ENCODE data around the gene ECT2L. TPM values are rescaled to one million over a fixed set of nuclear protein-coding genes. Genes with fewer than 3 reads are reported as not detected.

Gene ECT2L
- polyA plus RNA-seq, 3 donors: not detected

- no peak overlapping the region for H3K4me2 ChIP-seq (replicated peaks; ENCODE audit: extremely low read depth, low read length, poor library complexity, severe bottlenecking)
- no peak overlapping the region for H3K9ac ChIP-seq (ENCODE audit: insufficient read depth, low read length, poor library complexity, severe bottlenecking)
- Mint-ChIP-seq H3K4me3 (no peak overlapping the region), H3K4me1 (no peaks in the 10 kb centered on the region), H3K36me3 (no peaks in the 10 kb centered on the region), H3K9me3 (peaks cover 0 to 9% (median 5%) of the 10 kb centered on the region in 7 donors), H3K27me3 (ENCODE audit: low read depth in 3 of 3) (peaks cover 0 to 3% (median 2%) of the 10 kb centered on the region in 3 donors), H3K27ac (no peak overlapping the region)
- no peak overlapping the region for H3K27ac ChIP-seq (ENCODE audit: low read depth in 1 of 2, low read length in 2 of 2)
- TF ChIP-seq CTCF (IDR thresholded peaks at IDR 0.05): no peak
- no peaks in the 10 kb centered on the region for H3K79me2 ChIP-seq (ENCODE audit: insufficient read depth, low read length)
- no peak overlapping the region for H2AFZ ChIP-seq (ENCODE audit: insufficient read depth, low read depth, low read length, poor library complexity, severe bottlenecking)
- no peaks in the 10 kb centered on the region for H3K27me3 ChIP-seq (ENCODE audit: control insufficient read depth in 2 of 2, insufficient read depth in 2 of 2, low read length in 2 of 2)
- DNase-seq: no peak
- H3K9me3 ChIP-seq (replicated peaks in 1 of 2; ENCODE audit: control insufficient read depth in 1 of 2, insufficient read depth in 1 of 2, low read length in 2 of 2): no peaks in the 10 kb centered on the region
- intact Hi-C loops (cut with micrococcal nuclease): no loop called here
- H3K4me3 ChIP-seq (replicated peaks in 1 of 3; ENCODE audit: low read depth in 2 of 3, low read length in 3 of 3): no peak overlapping the region
- no peaks in the 10 kb centered on the region for H3K4me1 ChIP-seq (ENCODE audit: control insufficient read depth in 1 of 2, insufficient read depth in 2 of 2, low read length in 2 of 2)
- no peaks in the 10 kb centered on the region for H4K20me1 ChIP-seq (ENCODE audit: insufficient read depth, low read length)
- WGBS (ENCODE audit: insufficient coverage): 96% methylated on average over 3 of the region's 6 CpGs
- H3K36me3 ChIP-seq (replicated peaks in 1 of 2; ENCODE audit: control insufficient read depth in 1 of 2, insufficient read depth in 2 of 2, low read length in 2 of 2): no peaks in the 10 kb centered on the region
Measured at GRCh38 chr6:138837246-138837645, 41.4 kb downstream of the ECT2L start.

- H3K27me3 ChIP-seq (ENCODE audit: control insufficient read depth in 2 of 2, insufficient read depth in 2 of 2, low read length in 2 of 2): no peaks in the 10 kb centered on the region
- no peaks in the 10 kb centered on the region for H4K20me1 ChIP-seq (ENCODE audit: insufficient read depth, low read length)
- TF ChIP-seq CTCF (IDR thresholded peaks at IDR 0.05): no peak
- intact Hi-C loops (cut with micrococcal nuclease): no loop called here
- H3K4me2 ChIP-seq (replicated peaks; ENCODE audit: extremely low read depth, low read length, poor library complexity, severe bottlenecking): no peak overlapping the region
- H2AFZ ChIP-seq (ENCODE audit: insufficient read depth, low read depth, low read length, poor library complexity, severe bottlenecking): no peak overlapping the region
- DNase-seq: no peak
- H3K4me3 ChIP-seq (replicated peaks in 1 of 3; ENCODE audit: low read depth in 2 of 3, low read length in 3 of 3): no peak overlapping the region
- no peaks in the 10 kb centered on the region for H3K36me3 ChIP-seq (replicated peaks in 1 of 2; ENCODE audit: control insufficient read depth in 1 of 2, insufficient read depth in 2 of 2, low read length in 2 of 2)
- no peak overlapping the region for H3K4me3 Mint-ChIP-seq
- H3K9me3 ChIP-seq (replicated peaks in 1 of 2; ENCODE audit: control insufficient read depth in 1 of 2, insufficient read depth in 1 of 2, low read length in 2 of 2): peaks cover 3 to 4% of the 10 kb centered on the region in 2 donors
- no peak overlapping the region for H3K9ac ChIP-seq (ENCODE audit: insufficient read depth, low read length, poor library complexity, severe bottlenecking)
- no peaks in the 10 kb centered on the region for H3K36me3 Mint-ChIP-seq
- H3K4me1 ChIP-seq (ENCODE audit: control insufficient read depth in 1 of 2, insufficient read depth in 2 of 2, low read length in 2 of 2): no peaks in the 10 kb centered on the region
- no peaks in the 10 kb centered on the region for H3K4me1 Mint-ChIP-seq
- H3K9me3 Mint-ChIP-seq: peaks cover 0 to 8% (median 4%) of the 10 kb centered on the region in 7 donors
- H3K79me2 ChIP-seq (ENCODE audit: insufficient read depth, low read length): no peaks in the 10 kb centered on the region
- H3K27ac ChIP-seq (ENCODE audit: low read depth in 1 of 2, low read length in 2 of 2): no peak overlapping the region
- no peak overlapping the region for H3K27ac Mint-ChIP-seq
- peaks cover 0 to 2% (median 0%) of the 10 kb centered on the region in 3 donors for H3K27me3 Mint-ChIP-seq (ENCODE audit: low read depth in 3 of 3)
- WGBS (ENCODE audit: insufficient coverage): 95% methylated on average over 4 of the region's 9 CpGs
Measured at GRCh38 chr6:138844192-138844591, 48.3 kb downstream of the ECT2L start.
